ENCODE measurements around the gene SBNO2. TPM values are rescaled to one million over a fixed set of nuclear protein-coding genes. Genes with fewer than 3 reads are reported as not detected.

SBNO2 gene
- total and polyA plus RNA-seq, 2 experiments from 2014 or later: 6.9 to 35.4 TPM

DNA sequence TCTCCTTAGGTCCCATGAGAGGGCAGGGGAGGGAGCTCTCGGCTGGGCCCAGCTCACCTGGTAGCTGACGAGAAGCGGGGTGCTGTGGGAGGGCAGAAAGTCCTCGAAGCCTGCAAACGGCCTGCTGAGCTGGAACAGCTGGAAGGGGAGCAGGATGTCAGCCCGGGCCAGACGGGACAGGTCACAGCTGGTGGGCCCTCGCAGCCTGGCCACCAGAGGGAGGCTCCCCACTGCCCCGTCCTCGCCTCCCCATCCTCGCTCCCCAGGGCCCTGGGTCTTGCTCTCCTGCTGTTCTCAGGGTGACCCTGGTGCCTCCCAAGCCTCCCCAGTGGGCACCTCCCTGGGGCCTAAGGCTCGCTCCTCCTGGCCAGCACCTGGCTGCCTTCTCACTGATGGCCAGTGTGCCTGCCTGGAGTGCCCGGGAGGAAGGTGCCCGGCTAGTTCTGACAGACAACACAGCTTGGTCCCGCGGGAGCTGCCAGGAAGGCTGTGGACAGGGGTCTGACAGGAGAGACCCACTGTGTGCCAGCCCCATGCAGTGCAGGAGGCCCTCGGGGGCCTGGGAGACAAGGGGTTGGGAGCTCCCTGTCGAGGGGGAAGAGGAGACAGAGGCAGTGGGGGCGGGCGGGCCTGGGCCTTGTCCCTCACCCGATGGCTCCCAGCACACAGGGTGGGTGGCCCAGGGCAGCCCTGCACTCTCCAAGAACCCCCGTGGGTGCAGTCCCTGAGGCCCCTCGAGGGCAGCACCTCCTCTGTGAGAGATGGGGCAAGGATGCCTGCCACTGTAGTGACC lies 50.0 kb downstream of the SBNO2 start:
- Histone ChIP-seq H4K20me1 (replicated peaks; ENCODE audit: insufficient read depth) (no peaks in the 10 kb centered on the region; the same call in 1 of the 2 replicates), H3K9me2 (ENCODE audit: insufficient read depth) (no peaks in the 10 kb centered on the region), H3K27me3 (ENCODE audit: insufficient read depth) (no peaks in the 10 kb centered on the region), H2AFZ (no peak overlapping the region), H3K79me2 (replicated peaks; ENCODE audit: insufficient read depth) (no peaks in the 10 kb centered on the region), H3K4me1 (ENCODE audit: insufficient read depth) (no peaks in the 10 kb centered on the region), H3F3A (replicated peaks; ENCODE audit: low read depth) (0 out of 2 replicates have a peak, but pooled peaks cover 6% of the 10 kb centered on the region), H3K36me3 (ENCODE audit: insufficient read depth) (no peaks in the 10 kb centered on the region), H3K4me3 (no peak overlapping the region), H3K4me2 (no peak overlapping the region), H3K27ac (ENCODE audit: low read depth) (no peak overlapping the region)
- Mint-ChIP-seq H3K27ac (no peak overlapping the region), H3K36me3 (ENCODE audit: low read depth) (peaks cover 15% of the 10 kb centered on the region), H3K27me3 (ENCODE audit: insufficient read depth, low read depth, poor library complexity) (peaks cover 2% of the 10 kb centered on the region), H3K4me1 (peaks cover 2% of the 10 kb centered on the region), H3K4me3 (no peak overlapping the region), H3K9me3 (no peaks in the 10 kb centered on the region; the same call in 2 of the 3 replicates)
- TF ChIP-seq ZNF331 (CRISPR knock-in tag; IDR thresholded peaks at IDR 0.05; ENCODE audit: low read depth) (no peak), POLR2AphosphoS5 (IDR thresholded peaks at IDR 0.05; ENCODE audit: low read depth) (no peak), JUNB (IDR thresholded peaks at IDR 0.05; ENCODE audit: unreplicated experiment) (no peak), CREB1 (CRISPR knock-in tag; IDR thresholded peaks at IDR 0.05; ENCODE audit: low read depth) (no peak)
- TF ChIP-seq, protein P1, sequence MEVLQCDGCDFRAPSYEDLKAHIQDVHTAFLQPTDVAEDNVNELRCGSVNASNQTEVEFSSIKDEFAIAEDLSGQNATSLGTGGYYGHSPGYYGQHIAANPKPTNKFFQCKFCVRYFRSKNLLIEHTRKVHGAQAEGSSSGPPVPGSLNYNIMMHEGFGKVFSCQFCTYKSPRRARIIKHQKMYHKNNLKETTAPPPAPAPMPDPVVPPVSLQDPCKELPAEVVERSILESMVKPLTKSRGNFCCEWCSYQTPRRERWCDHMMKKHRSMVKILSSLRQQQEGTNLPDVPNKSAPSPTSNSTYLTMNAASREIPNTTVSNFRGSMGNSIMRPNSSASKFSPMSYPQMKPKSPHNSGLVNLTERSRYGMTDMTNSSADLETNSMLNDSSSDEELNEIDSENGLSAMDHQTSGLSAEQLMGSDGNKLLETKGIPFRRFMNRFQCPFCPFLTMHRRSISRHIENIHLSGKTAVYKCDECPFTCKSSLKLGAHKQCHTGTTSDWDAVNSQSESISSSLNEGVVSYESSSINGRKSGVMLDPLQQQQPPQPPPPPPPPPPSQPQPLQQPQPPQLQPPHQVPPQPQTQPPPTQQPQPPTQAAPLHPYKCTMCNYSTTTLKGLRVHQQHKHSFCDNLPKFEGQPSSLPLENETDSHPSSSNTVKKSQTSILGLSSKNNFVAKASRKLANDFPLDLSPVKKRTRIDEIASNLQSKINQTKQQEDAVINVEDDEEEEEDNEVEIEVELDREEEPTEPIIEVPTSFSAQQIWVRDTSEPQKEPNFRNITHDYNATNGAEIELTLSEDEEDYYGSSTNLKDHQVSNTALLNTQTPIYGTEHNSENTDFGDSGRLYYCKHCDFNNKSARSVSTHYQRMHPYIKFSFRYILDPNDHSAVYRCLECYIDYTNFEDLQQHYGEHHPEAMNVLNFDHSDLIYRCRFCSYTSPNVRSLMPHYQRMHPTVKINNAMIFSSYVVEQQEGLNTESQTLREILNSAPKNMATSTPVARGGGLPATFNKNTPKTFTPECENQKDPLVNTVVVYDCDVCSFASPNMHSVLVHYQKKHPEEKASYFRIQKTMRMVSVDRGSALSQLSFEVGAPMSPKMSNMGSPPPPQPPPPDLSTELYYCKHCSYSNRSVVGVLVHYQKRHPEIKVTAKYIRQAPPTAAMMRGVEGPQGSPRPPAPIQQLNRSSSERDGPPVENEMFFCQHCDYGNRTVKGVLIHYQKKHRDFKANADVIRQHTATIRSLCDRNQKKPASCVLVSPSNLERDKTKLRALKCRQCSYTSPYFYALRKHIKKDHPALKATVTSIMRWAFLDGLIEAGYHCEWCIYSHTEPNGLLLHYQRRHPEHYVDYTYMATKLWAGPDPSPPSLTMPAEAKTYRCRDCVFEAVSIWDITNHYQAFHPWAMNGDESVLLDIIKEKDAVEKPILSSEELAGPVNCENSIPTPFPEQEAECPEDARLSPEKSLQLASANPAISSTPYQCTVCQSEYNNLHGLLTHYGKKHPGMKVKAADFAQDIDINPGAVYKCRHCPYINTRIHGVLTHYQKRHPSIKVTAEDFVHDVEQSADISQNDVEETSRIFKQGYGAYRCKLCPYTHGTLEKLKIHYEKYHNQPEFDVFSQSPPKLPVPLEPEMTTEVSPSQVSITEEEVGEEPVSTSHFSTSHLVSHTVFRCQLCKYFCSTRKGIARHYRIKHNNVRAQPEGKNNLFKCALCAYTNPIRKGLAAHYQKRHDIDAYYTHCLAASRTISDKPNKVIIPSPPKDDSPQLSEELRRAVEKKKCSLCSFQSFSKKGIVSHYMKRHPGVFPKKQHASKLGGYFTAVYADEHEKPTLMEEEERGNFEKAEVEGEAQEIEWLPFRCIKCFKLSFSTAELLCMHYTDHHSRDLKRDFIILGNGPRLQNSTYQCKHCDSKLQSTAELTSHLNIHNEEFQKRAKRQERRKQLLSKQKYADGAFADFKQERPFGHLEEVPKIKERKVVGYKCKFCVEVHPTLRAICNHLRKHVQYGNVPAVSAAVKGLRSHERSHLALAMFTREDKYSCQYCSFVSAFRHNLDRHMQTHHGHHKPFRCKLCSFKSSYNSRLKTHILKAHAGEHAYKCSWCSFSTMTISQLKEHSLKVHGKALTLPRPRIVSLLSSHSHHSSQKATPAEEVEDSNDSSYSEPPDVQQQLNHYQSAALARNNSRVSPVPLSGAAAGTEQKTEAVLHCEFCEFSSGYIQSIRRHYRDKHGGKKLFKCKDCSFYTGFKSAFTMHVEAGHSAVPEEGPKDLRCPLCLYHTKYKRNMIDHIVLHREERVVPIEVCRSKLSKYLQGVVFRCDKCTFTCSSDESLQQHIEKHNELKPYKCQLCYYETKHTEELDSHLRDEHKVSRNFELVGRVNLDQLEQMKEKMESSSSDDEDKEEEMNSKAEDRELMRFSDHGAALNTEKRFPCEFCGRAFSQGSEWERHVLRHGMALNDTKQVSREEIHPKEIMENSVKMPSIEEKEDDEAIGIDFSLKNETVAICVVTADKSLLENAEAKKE (CRISPR knock-in tag; IDR thresholded peaks at IDR 0.05): no peak
- TF ChIP-seq, protein P2, sequence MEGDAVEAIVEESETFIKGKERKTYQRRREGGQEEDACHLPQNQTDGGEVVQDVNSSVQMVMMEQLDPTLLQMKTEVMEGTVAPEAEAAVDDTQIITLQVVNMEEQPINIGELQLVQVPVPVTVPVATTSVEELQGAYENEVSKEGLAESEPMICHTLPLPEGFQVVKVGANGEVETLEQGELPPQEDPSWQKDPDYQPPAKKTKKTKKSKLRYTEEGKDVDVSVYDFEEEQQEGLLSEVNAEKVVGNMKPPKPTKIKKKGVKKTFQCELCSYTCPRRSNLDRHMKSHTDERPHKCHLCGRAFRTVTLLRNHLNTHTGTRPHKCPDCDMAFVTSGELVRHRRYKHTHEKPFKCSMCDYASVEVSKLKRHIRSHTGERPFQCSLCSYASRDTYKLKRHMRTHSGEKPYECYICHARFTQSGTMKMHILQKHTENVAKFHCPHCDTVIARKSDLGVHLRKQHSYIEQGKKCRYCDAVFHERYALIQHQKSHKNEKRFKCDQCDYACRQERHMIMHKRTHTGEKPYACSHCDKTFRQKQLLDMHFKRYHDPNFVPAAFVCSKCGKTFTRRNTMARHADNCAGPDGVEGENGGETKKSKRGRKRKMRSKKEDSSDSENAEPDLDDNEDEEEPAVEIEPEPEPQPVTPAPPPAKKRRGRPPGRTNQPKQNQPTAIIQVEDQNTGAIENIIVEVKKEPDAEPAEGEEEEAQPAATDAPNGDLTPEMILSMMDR (conservative IDR thresholded peaks at IDR 0.05; ENCODE audit: low read depth in 2 of 2): no peak
- TF ChIP-seq, protein P3, sequence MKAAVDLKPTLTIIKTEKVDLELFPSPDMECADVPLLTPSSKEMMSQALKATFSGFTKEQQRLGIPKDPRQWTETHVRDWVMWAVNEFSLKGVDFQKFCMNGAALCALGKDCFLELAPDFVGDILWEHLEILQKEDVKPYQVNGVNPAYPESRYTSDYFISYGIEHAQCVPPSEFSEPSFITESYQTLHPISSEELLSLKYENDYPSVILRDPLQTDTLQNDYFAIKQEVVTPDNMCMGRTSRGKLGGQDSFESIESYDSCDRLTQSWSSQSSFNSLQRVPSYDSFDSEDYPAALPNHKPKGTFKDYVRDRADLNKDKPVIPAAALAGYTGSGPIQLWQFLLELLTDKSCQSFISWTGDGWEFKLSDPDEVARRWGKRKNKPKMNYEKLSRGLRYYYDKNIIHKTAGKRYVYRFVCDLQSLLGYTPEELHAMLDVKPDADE (IDR thresholded peaks at IDR 0.05): no peak
- no peak for DNase-seq (ENCODE audit: low spot score)
- ATAC-seq: peak; percentile 10

Data from GM23338 (cell line).